ENCODE results near the gene RNU5B-1. TPM values are rescaled to one million over a fixed set of nuclear protein-coding genes. Genes with fewer than 3 reads are reported as not detected.

Gene RNU5B-1
- total RNA-seq, 1 experiment from 2014 or later, result not detected

DNA sequence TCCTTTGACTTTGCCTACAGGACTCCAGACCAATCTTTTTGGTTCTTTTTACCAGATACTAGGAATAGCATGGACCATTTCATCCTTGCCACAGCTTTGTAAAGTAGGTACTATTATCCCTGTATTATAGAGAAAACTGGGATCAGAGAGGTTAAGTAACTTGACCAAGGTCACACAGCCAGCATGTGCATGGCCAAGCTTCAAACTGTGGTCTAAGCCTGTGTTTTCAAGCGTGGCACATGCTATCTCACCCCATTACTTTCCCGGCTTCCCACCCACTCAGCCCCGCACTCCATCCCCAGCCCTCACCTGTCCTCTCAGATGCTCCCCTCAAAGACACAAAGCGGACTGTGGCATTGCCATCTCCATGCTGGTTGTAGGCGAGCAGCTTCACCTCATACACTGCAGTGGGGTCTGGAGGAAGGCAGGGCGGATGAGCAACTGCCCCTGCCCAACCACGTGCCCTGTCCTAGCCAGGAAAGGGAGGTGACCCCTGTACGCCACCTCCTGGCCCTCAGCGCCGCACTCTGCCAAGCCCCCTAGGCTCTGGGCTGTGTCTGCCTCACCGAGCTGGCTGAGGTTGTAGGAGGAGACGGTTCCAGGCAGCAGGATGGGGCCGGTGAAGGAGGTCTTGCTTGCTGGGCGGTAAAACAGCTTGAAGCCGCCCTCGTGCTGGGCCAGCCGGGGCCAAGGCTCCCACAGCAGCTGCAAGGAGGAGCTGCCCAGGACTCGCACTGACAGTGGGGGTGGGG lies 25.7 kb downstream of the RNU5B-1 start:
- Histone ChIP-seq H3K27me3 (no peaks in the 10 kb centered on the region), H3K9me3 (replicated peaks) (no peaks in the 10 kb centered on the region)

DNA sequence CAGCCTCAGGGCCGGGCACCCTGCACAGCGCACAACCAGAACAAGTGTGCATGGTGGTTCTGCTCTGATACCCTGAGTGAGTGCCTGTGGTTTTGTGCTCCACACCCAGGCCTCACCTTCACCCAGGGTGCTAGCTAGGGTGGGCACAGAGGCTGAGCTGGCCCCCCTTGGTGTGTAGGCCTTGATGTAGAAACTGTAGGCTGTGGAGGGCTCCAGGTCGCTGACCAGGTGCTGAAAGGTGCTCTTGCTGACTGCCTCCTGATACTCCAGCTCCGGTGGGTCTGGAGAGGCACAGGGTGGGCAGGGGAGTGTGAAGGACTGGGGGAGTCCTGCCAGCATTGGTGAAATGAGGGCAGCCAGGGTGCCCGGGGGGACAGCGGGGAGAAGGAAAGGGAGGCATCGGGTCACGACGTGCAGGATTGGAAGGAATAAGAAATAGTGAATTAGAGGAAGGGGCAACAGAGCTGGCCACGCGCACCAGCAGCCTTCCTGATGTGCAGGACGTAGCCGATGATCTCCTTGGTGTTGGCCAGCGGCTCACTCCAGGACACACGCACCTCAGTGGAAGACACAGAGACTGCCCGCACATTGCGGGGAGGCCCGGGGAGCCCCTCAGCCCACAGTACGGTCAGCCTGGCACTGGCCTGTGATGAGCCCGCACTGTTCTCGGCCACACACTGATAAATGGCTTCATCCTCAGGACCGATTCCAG lies 26.6 kb downstream of the RNU5B-1 start:
- Histone ChIP-seq H3K4me3 (no peak overlapping the region), H3K27me3 (no peaks in the 10 kb centered on the region), H3K9me3 (replicated peaks) (no peaks in the 10 kb centered on the region), H3K27ac (no peak overlapping the region), H3K36me3 (no peaks in the 10 kb centered on the region), H3K4me1 (no peaks in the 10 kb centered on the region; the same call in 1 of the 2 replicates)
- no peak for DNase-seq

More for the DNA sequence above, 25.7 kb downstream of the RNU5B-1 start:
- H3K4me3 ChIP-seq, result no peak overlapping the region
- no peaks in the 10 kb centered on the region for H3K36me3 ChIP-seq
- no peak overlapping the region for H3K27ac ChIP-seq
- no peaks in the 10 kb centered on the region; the same call in 1 of the 2 replicates for H3K4me1 ChIP-seq
- DNase-seq, result no peak

DNA sequence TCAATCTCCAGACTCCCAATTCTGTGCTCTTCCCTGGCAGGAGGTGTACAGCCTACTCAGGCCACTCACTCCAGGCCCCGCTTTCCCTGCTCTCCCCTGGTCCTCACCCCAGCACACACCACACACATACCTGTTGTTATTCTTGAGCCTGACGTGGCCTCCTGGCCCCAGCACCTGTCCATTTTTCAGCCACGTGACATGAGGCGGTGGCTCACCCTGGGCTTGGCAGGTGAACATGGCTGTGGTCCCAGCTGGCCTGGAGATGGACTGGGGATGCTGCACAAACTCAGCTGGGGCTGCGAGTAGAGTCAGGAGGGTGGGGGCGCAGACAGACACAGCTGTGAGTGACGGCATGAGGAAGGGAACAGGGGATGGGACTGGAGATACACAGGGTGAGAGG lies 27.3 kb downstream of the RNU5B-1 start:
- Histone ChIP-seq H3K36me3 (no peaks in the 10 kb centered on the region), H3K27ac (no peak overlapping the region), H3K4me1 (no peaks in the 10 kb centered on the region; the same call in 1 of the 2 replicates), H3K9me3 (replicated peaks) (no peaks in the 10 kb centered on the region), H3K27me3 (no peaks in the 10 kb centered on the region), H3K4me3 (no peak overlapping the region)
- DNase-seq, result no peak

DNA sequence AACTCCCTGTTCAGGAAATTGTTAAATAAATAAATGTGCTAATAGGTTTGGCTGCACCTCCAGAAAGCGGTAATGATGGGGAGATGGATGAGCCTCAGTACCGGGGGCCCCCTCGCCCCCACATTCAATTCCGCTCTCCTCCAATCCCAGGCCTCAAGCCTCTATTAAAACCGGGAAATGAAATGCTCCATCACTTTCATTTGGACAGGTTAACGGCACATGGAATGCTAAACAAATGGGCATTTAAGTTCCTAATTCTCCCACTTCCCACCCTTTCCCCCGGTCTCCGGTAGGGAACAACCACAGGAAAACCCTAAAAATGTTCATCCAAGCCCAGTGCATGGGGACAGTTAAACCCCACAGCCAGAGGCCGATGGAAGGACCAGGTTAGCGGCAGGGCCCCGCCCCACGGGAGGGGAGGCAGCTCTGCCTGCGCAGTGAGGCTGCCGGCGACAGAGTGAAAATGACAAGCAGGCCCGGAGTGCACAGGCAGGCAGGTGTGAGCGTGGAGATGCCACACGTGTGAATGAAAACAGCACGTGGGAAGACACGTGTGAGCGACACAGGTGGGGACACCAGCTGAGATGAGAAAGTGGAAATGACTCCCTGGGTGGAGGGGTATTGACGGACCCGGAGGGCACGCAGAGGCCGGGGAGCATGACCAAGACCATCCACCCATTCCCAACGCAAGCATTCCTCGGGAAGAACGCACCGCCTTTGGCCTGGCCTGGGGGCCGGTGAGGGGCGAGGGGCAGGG lies 28.1 kb downstream of the RNU5B-1 start:
- H3K27me3 ChIP-seq, result no peaks in the 10 kb centered on the region
- H3K27ac ChIP-seq, result no peak overlapping the region
- DNase-seq, result no peak
- H3K4me3 ChIP-seq, result no peak overlapping the region
- no peaks in the 10 kb centered on the region for H3K36me3 ChIP-seq
- peaks cover 3% of the 10 kb centered on the region; the same call in 1 of the 2 replicates for H3K4me1 ChIP-seq
- H3K9me3 ChIP-seq (replicated peaks), result no peaks in the 10 kb centered on the region

DNA sequence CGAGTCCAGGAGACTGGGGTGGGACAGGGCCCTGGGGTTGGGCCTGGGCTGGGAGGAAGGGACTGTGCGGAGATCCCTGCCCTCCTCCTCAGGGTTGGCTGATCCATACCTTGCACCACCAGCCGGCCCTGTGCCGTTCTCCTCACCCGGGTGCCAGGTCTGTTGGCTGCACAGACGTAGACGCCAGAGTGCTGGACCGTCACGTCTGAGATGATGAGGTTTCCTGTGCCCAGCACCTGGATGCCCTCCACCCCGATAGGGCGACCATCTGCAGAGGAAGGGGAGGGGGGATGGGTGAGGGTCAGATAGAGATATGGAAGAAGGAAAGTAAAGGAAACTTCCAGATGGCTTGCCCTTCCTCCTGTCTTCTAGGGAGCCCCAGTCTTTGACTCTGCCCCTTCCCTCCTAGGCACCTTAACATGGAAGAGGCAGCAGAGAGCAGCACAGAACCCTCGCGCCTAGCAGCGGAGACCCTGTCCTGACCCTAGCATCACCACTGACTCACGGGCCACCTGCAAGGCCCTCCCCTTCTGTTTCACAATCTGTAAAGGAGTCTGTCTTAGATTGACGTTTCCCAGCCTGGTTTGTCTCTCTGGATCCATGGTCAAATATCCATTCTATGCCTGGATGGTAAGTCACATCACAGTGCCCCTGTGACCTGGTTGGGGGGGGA lies 28.8 kb downstream of the RNU5B-1 start:
- no peaks in the 10 kb centered on the region for H3K27me3 ChIP-seq
- no peak overlapping the region for H3K27ac ChIP-seq

DNA sequence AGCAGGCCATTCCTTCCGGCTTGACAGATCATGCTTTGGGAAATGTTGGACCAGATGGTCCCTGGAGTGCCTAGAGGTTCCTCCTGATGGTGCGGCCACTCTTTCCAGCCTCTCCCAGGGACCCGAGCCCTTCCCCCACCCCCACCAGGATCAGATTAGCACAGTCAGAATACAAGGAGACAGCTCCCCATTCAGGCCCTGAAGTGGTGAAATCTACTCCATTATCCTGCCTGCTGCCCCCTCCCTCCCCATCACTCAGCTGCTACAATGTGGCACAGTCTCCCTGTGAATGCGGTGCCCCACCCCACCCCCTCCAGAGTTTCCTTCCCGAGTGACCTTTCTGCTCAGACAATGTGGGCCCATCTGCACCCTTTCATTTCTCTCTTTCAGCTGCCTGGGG lies 29.4 kb downstream of the RNU5B-1 start:
- no peak overlapping the region for H3K27ac ChIP-seq
- DNase-seq, result no peak
- H3K36me3 ChIP-seq, result no peaks in the 10 kb centered on the region
- peaks cover 5% of the 10 kb centered on the region; the same call in 1 of the 2 replicates for H3K4me1 ChIP-seq
- H3K27me3 ChIP-seq, result no peaks in the 10 kb centered on the region
- H3K9me3 ChIP-seq (replicated peaks), result no peaks in the 10 kb centered on the region
- H3K4me3 ChIP-seq, result no peak overlapping the region

More for the DNA sequence above, 28.8 kb downstream of the RNU5B-1 start:
- no peak for DNase-seq
- no peaks in the 10 kb centered on the region for H3K9me3 ChIP-seq (replicated peaks)
- H3K4me3 ChIP-seq, result no peak overlapping the region
- peaks cover 5% of the 10 kb centered on the region; the same call in 1 of the 2 replicates for H3K4me1 ChIP-seq
- H3K36me3 ChIP-seq, result no peaks in the 10 kb centered on the region

DNA sequence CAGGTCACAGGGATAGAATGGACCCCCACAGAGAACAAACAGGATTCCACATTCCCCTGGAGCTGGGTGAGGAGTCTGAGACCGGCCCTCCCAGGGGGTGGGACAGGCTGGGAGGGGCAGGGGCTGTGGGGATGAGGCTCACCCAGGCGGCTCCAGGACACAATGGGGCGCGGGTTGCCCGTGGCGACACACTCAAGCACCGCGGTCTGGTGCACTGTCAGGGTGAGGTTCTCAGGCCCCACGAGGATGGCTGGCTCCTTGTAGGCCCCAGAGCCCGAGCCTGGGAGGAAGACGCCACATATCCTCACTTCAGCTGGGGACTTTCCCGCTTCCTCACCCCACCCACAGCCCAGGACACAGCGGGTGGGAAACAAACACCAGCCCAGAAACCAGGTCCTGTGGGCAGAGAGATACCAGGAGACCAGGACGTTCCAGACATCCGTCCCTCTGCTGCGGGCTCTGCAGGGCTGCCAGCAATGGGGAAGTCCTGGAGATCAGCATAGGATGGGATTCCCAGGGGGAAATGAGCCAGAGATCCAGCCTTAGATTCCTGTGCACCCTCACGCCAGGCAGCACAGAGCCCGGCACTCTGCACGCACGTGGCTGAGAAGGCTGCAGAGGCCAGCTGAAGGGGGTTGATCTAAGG lies 30.2 kb downstream of the RNU5B-1 start:
- H3K9me3 ChIP-seq (replicated peaks), result no peaks in the 10 kb centered on the region

DNA sequence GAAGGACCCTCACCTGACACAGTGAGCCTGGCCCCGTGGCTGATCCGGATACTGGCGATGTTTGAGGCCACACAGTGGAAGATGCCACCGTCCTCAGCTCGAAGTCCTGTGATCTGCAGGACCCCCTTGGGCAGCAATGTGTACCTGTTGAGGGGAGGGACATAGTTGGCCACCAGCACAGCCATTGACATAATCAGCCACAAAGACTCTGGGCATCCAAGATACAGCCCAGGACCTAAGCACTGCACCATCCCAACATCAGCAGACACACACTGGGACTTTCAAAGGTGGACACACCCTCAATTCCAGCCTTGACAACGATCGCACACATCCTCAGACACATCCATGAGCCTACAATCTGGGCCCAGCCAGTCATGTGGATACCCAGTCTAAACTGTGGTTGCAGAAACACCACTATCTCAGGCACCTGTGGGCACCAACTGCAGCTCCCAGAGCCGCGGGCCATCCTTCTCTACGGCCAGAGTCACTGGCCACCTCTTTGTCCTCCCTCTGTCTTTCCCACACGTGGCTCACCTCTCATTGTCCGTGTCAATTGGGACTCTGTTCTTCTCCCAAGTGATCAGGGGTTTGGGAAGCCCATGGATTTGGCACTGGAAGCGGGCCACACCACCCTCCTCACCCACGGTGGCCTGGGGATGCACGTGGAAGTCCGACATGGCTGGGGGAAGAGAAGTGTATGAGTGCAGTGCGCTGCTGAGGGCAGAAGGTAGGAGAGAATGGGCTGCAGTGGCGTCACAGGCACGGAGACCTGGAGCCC lies 31.0 kb downstream of the RNU5B-1 start:
- Histone ChIP-seq H3K9me3 (replicated peaks) (no peaks in the 10 kb centered on the region), H3K36me3 (no peaks in the 10 kb centered on the region), H3K27me3 (no peaks in the 10 kb centered on the region), H3K4me1 (peaks cover 5% of the 10 kb centered on the region; the same call in 1 of the 2 replicates), H3K4me3 (no peak overlapping the region), H3K27ac (no peak overlapping the region)
- no peak for DNase-seq

More for the DNA sequence above, 30.2 kb downstream of the RNU5B-1 start:
- no peaks in the 10 kb centered on the region for H3K27me3 ChIP-seq
- peaks cover 5% of the 10 kb centered on the region; the same call in 1 of the 2 replicates for H3K4me1 ChIP-seq
- no peak overlapping the region for H3K27ac ChIP-seq
- H3K36me3 ChIP-seq, result no peaks in the 10 kb centered on the region
- no peak overlapping the region for H3K4me3 ChIP-seq
- DNase-seq, result no peak

DNA sequence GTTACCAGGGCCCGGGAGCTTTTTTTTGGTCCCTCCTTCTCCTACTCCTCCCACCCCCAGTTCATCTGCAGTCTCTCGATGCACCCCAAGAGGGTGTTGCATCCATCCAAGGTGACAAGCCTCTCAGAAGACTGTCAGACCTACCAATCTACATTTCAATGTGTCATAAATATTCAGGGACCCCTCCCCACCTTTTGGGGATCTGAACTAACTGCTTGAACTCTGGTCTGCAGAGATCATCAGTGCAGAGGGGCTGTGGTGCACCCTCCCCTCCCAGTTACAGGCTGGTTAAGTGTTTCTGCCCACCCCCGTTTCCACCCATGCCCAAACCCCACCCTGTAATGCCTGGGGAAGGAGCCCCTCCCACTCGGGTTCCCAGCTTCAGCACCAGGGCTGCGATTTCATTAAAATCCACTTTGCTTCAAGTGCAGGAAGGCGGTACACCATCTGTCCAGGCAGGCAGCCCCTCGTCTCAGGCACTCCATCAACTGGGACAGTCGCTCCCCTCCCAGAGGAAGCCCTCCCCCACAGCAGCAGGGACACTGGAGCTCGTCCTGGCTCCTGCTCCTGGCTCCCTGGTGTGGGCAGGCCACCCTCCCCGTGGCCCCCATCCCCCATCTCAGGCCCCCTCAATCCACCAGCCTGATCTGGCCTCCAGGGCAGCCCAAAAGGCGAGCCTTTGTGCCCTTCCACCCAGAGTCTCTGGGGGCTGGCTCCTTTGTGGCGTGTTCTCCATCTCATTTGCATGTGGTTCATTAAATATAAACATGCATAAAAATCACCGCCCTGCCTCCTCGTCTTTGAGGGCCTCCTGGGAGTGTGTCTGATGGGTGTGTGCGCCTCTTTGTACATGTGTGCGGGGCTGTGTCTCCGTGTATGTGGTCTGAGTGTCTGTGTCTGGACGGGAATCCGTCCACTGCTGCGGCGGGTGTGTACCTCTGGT lies 32.3 kb downstream of the RNU5B-1 start:
- no peak overlapping the region for H3K27ac ChIP-seq
- no peak overlapping the region for H3K4me3 ChIP-seq
- H3K36me3 ChIP-seq, result no peaks in the 10 kb centered on the region
- H3K4me1 ChIP-seq, result peaks cover 5% of the 10 kb centered on the region; the same call in 1 of the 2 replicates
- H3K27me3 ChIP-seq, result no peaks in the 10 kb centered on the region
- DNase-seq, result no peak
- H3K9me3 ChIP-seq (replicated peaks), result no peaks in the 10 kb centered on the region

DNA sequence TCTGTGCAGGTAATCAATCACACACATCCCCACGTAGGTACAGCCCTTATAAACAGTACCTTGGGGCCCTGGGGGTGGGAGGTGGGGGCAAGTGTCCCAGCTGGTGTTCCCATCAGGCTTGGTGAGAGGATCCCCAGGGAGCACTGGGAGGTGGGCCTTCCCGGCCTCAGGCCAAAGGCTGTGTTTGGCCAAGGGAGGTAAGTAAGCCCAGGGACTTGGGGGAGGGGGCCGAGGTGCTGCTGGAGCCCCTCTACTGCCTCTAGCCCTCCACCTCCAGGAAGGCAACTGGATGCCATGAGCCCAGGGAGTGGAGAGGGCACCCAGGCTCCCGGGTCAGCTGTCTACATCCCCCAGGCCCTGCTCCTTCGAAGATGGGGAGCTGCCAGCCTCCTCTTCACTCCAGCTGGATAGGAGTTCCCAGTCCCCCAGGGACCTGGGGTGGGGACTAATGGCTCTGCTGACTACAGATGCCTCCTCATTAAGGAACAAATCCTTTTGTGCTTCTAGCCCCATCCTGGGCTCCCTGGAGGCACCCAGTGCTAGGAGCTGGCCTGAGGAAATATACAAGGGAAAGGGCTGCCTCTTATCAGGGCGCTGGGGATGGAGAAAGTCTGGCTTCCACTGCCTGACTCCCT lies 33.1 kb downstream of the RNU5B-1 start:
- Histone ChIP-seq H3K4me3 (no peak overlapping the region), H3K4me1 (peaks cover 5% of the 10 kb centered on the region; the same call in 1 of the 2 replicates), H3K27ac (no peak overlapping the region), H3K9me3 (replicated peaks) (no peaks in the 10 kb centered on the region), H3K27me3 (no peaks in the 10 kb centered on the region), H3K36me3 (no peaks in the 10 kb centered on the region)
- no peak for DNase-seq

DNA sequence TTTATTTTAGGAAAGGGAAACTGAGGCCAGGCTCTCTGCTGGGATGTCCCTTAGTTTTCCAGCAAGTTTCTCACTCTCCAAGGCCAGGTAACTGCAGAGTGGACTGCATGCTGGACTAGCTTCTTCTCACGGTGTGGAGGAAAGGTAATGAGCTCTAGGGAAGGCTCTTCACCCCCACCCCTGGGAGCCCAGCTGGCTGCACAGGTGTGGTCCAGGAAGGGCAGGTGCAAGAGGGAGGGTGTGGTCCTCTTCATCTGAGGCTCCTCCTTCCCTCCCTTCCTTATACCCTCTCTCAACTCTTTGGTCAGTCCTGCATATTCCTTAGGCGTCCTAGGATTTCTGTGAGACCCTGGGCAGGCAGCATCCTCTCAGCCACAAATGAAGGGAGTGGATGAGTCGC lies 33.9 kb downstream of the RNU5B-1 start:
- no peaks in the 10 kb centered on the region for H3K27me3 ChIP-seq
- DNase-seq, result no peak
- H3K4me3 ChIP-seq, result no peak overlapping the region
- H3K9me3 ChIP-seq (replicated peaks), result no peaks in the 10 kb centered on the region
- H3K27ac ChIP-seq, result no peak overlapping the region
- peaks cover 5% of the 10 kb centered on the region; the same call in 1 of the 2 replicates for H3K4me1 ChIP-seq
- no peaks in the 10 kb centered on the region for H3K36me3 ChIP-seq

DNA sequence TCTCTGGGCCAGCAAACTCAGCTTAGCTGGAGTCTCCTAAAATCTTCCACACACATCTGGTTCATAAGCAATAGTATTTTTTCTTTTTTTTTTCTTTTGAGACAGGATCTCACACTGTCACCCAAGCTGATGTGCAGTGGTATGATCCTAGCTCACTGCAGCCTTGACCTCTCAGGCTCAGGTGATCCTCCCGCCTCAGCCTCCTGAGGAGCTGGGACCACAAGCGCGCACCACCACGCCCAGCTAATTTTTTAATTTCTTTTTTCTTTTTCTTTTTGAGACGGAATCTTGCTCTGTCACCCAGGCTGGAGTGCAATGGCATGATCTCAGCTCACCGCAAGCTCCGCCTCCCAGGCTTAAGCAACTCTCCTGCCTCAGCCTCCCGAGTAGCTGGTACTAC lies 34.3 kb downstream of the RNU5B-1 start:
- peaks cover 5% of the 10 kb centered on the region; the same call in 1 of the 2 replicates for H3K4me1 ChIP-seq
- H3K36me3 ChIP-seq, result no peaks in the 10 kb centered on the region
- no peaks in the 10 kb centered on the region for H3K27me3 ChIP-seq
- no peak for DNase-seq
- H3K4me3 ChIP-seq, result no peak overlapping the region
- no peaks in the 10 kb centered on the region for H3K9me3 ChIP-seq (replicated peaks)
- H3K27ac ChIP-seq, result no peak overlapping the region
